ENCODE data around the gene TLR9. TPM values are rescaled to one million over a fixed set of nuclear protein-coding genes. Genes with fewer than 3 reads are reported as not detected.

TLR9 gene
- total RNA-seq, 1 experiment from 2014 or later = not detected

- DNase-seq (no peak), ATAC-seq (no peak)
- Histone ChIP-seq H3K9me2 (replicated peaks; ENCODE audit: low read length) (no peaks in the 10 kb centered on the region), H3K36me3 (ENCODE audit: low read depth, low read length) (peaks cover 37% of the 10 kb centered on the region), H3K27me3 (ENCODE audit: low read length) (no peaks in the 10 kb centered on the region), H4K20me1 (ENCODE audit: low read length) (no peaks in the 10 kb centered on the region), H3K4me1 (ENCODE audit: insufficient read depth, low read length) (no peaks in the 10 kb centered on the region; the same call in 1 of the 2 replicates), H3K9ac (ENCODE audit: low read length) (no peak overlapping the region), H3K9me3 (ENCODE audit: low read length) (no peaks in the 10 kb centered on the region), H3K79me2 (ENCODE audit: low read length) (peaks cover 22% of the 10 kb centered on the region), H3K4me2 (ENCODE audit: low read length) (no peak overlapping the region), H2AFZ (ENCODE audit: low read length) (no peak overlapping the region), H3K4me3 (ENCODE audit: low read length) (no peak overlapping the region), H3F3A (ENCODE audit: low read length, unreplicated experiment) (no peaks in the 10 kb centered on the region), H3K27ac (ENCODE audit: low read length) (no peak overlapping the region)
- no peak for TF ChIP-seq CTCF (conservative IDR thresholded peaks at IDR 0.05; ENCODE audit: low read depth, low read length)
- no peak for TF ChIP-seq EZH2phosphoT487 (IDR thresholded peaks at IDR 0.05; ENCODE audit: borderline replicate concordance, low read length)
- no peak for TF ChIP-seq EZH2 (IDR thresholded peaks at IDR 0.05; ENCODE audit: low read length, unreplicated experiment)
- no TSS peak for BruUV-seq (replicated peaks)
- ChIA-PET CTCF (interaction anchor here (1.0 to 1.1 kb wide), 2 partner anchors 12 to 103 kb away, joined by 3 read pairs; no protein-coding TSS in a partner anchor), POLR2A (ENCODE audit: unreplicated experiment) (no interaction called here)
- intact Hi-C loops (cut with micrococcal nuclease) = no loop called here
Observed at GRCh38 chr3:52230889-52231499, 5.5 kb upstream of the TLR9 start.

DNA sequence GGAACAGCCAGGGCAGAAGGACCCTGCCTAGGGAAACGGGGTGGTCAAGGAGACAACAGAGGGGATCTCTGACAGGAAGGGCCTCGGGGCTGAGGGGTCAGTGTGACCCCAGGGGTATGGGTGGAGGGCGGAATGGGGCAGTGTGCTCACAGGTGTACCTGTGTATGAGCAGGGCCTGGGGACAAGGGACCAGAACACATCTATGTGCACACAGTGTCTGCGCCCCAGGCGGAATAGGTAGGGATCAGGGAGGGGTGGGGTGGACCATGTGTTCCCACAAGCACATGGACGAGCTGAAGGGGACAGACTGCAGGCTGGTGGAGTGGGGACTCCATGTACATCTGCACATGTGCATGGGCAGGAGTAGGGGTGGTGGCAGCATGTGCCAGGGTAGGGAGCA lies 5.0 kb upstream of the TLR9 start:
- H3K36me3 ChIP-seq (ENCODE audit: low read depth, low read length) = peaks cover 37% of the 10 kb centered on the region
- H3K79me2 ChIP-seq (ENCODE audit: low read length) = peaks cover 17% of the 10 kb centered on the region
- CTCF ChIA-PET = no interaction called here
- TF ChIP-seq EZH2 (IDR thresholded peaks at IDR 0.05; ENCODE audit: low read length, unreplicated experiment) = no peak
- no peak for TF ChIP-seq CTCF (conservative IDR thresholded peaks at IDR 0.05; ENCODE audit: low read depth, low read length)
- TF ChIP-seq EZH2phosphoT487 (IDR thresholded peaks at IDR 0.05; ENCODE audit: borderline replicate concordance, low read length) = no peak
- H3K4me2 ChIP-seq (ENCODE audit: low read length) = no peak overlapping the region
- POLR2A ChIA-PET (ENCODE audit: unreplicated experiment) = no interaction called here
- no peak overlapping the region for H3K27ac ChIP-seq (ENCODE audit: low read length)
- no peak for DNase-seq
- H3K4me3 ChIP-seq (ENCODE audit: low read length) = no peak overlapping the region
- H3K9ac ChIP-seq (ENCODE audit: low read length) = no peak overlapping the region
- H3K27me3 ChIP-seq (ENCODE audit: low read length) = no peaks in the 10 kb centered on the region
- no peak overlapping the region for H2AFZ ChIP-seq (ENCODE audit: low read length)
- ATAC-seq = no peak
- no peaks in the 10 kb centered on the region; the same call in 1 of the 2 replicates for H3K4me1 ChIP-seq (ENCODE audit: insufficient read depth, low read length)
- H3K9me2 ChIP-seq (replicated peaks; ENCODE audit: low read length) = no peaks in the 10 kb centered on the region
- intact Hi-C loops (cut with micrococcal nuclease) = no loop called here
- H4K20me1 ChIP-seq (ENCODE audit: low read length) = no peaks in the 10 kb centered on the region
- BruUV-seq (replicated peaks) = no TSS peak
- no peaks in the 10 kb centered on the region for H3F3A ChIP-seq (ENCODE audit: low read length, unreplicated experiment)
- H3K9me3 ChIP-seq (ENCODE audit: low read length) = no peaks in the 10 kb centered on the region

GRCh38 chr3:52229656-52230055 lies 4.2 kb upstream of the TLR9 start:
- H3K27ac ChIP-seq (ENCODE audit: low read length) = no peak overlapping the region
- no peaks in the 10 kb centered on the region for H3K4me1 ChIP-seq (ENCODE audit: insufficient read depth, low read length)
- intact Hi-C loops (cut with micrococcal nuclease) = no loop called here
- TF ChIP-seq CTCF (conservative IDR thresholded peaks at IDR 0.05; ENCODE audit: low read depth, low read length) (no peak), EZH2phosphoT487 (IDR thresholded peaks at IDR 0.05; ENCODE audit: borderline replicate concordance, low read length) (no peak), EZH2 (IDR thresholded peaks at IDR 0.05; ENCODE audit: low read length, unreplicated experiment) (no peak)
- H3F3A ChIP-seq (ENCODE audit: low read length, unreplicated experiment) = no peaks in the 10 kb centered on the region
- H3K4me3 ChIP-seq (ENCODE audit: low read length) = no peak overlapping the region
- H3K9me3 ChIP-seq (ENCODE audit: low read length) = no peaks in the 10 kb centered on the region
- H3K9ac ChIP-seq (ENCODE audit: low read length) = no peak overlapping the region
- peaks cover 33% of the 10 kb centered on the region for H3K36me3 ChIP-seq (ENCODE audit: low read depth, low read length)
- no peaks in the 10 kb centered on the region for H3K27me3 ChIP-seq (ENCODE audit: low read length)
- ChIA-PET CTCF (no interaction called here), POLR2A (ENCODE audit: unreplicated experiment) (no interaction called here)
- ATAC-seq (no peak), DNase-seq (no peak)
- H3K4me2 ChIP-seq (ENCODE audit: low read length) = no peak overlapping the region
- H3K79me2 ChIP-seq (ENCODE audit: low read length) = 0 out of 2 replicates have a peak, but pooled peaks cover 9% of the 10 kb centered on the region
- H2AFZ ChIP-seq (ENCODE audit: low read length) = no peak overlapping the region
- no TSS peak for BruUV-seq (replicated peaks)
- no peaks in the 10 kb centered on the region for H4K20me1 ChIP-seq (ENCODE audit: low read length)
- H3K9me2 ChIP-seq (replicated peaks; ENCODE audit: low read length) = no peaks in the 10 kb centered on the region
